ENCODE results near the gene MITF.
"Not testable (repeated sequence)": the region's sequence is repeated elsewhere in the genome, so short reads cannot be mapped to it uniquely, and the experiment has no call there.

MITF gene

DNA sequence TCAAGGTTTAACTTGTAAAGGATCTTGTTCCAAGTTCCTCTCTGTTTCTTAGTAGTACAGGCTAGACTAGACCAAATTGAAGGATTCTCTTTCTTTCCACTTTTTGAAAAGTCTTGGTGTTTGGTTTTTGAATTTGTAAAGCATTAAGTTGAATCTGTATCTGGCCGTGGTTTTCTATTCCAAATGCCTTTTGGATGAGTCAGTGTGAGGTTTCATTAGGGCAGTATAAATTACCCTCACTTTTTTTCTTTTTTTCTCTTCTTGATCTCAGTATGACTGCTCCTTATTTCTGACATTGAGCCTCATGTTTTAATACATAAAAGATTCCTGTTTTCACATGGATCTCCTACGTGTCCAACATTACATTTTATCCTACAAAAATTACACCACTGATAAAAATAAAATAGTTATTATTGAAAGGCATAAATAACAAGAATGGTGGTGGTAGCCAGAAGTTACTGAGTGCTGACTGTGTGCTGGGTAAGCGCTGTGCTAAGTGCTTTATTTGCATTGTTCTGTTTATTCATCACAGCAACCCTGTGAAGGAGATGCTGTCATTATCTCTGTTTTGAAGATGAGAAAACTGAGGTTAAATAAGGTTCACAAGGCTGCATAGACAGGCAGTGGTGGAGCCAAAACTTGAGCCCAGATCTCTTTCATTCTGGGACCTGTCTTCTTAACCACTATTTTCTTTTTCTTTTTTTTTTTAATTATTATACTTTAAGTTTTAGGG lies 48.3 kb downstream of the MITF start:
- DNase-seq (ENCODE audit: low read depth): peak; percentile 74

DNA sequence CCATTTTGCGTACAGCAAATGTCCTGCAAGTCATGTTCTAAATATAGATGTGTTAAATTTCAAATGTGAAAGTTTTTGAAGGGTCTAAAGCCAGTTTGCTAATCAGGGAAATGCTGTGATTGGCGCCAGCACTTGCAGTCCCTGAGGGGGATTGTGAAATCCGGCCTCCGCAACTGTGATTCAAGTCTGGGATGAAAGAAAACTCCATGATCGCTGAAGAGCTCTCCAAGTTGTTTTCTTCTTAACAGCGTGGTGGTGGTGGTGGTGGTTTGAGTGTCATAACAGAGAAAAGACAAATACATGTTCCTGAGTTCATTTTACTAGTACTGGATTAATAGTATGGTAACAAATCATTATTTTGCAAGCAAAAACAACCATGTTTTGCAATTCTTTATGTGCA lies 51.8 kb downstream of the MITF start:
- DNase-seq (ENCODE audit: low read depth): no peak

DNA sequence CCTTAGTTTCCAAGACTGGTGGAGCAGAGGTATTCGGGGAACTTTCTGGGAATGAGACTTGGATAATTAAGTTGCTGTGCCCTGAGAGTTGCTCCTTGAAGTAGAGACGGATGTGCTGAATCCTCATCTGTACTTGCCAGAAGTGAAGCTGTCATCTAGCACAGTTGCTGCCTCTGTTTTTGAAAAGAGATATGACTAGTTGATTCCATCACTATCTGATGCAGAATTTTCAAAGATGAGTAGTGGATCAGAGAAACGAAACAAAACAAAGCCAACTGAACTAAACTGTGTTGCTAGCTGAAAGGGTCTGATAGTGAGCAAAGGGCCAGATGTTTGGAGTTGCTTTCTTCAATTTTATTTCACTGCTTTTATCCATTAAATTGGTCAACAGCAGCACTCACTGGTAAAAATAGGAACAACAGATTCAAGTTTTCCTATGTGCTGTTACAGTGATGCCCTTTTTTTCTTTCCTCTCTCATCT lies 52.7 kb downstream of the MITF start:
- DNase-seq (ENCODE audit: low read depth): no peak

DNA sequence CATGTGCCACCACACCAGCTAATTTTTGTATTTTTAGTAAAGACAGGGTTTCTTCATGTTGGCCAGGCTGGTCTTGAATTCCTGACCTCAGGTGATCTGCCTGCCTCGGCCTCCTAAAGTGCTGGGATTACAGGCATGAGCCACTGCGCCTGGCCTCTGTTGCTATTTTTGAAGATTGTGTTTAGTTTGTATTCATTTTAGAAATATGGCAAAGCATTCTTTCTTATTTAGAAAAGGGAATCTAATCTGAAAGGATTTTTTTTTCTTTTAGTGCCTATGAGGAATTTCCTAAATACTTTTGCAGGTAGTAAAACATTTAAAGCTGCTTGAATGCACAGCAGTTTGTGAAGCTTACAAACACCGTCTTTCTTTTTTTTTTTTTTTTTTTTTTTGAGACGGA lies 56.9 kb downstream of the MITF start:
- DNase-seq (ENCODE audit: low read depth): not testable (repeated sequence)

DNA sequence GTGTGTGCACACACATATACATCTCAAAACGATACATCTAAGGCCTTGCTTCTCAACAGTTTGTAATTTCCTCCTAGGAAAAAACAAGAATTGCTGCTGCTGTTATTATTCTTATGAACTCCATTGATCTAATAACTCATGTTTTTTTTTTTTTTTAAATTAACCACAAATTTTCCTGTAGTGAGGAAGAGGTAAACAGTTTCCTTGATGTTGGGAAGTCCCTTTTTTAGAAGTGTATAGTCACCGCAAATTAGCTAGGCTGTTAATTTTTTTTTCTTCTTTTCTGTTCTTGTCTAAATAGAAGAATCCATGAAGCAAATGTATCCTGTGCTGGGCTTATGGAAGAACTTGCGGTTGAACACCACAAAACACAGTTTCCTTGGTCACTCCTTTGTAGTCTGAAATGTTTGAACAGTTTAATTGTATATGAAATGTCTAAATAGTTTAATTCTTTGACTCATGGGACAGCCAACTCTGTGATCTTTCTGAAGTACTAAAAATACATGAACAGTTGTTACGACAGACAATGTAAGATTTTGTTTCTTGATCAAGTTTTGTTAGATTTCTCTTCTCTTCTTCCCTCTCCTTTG lies 64.5 kb downstream of the MITF start:
- no peak for DNase-seq (ENCODE audit: low read depth)

DNA sequence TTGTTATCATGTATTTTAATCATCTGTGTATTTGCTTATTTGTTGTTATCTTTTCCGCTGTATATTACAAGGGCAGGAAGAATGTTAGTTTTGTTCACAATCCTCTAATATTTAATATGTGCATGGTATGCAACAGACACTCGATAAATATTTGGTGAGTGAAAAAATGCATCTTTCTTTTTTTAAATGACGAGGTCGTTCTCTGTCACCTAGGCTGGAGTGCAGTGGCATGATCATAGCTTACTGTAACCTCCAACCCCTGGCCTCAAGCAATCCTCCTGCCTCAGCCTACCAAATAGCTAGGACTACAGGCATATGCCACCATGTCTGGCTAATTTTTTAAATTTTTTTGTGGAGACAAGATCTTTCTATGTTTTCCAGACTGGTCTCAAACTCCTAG lies 66.2 kb downstream of the MITF start:
- DNase-seq (ENCODE audit: low read depth): no peak

DNA sequence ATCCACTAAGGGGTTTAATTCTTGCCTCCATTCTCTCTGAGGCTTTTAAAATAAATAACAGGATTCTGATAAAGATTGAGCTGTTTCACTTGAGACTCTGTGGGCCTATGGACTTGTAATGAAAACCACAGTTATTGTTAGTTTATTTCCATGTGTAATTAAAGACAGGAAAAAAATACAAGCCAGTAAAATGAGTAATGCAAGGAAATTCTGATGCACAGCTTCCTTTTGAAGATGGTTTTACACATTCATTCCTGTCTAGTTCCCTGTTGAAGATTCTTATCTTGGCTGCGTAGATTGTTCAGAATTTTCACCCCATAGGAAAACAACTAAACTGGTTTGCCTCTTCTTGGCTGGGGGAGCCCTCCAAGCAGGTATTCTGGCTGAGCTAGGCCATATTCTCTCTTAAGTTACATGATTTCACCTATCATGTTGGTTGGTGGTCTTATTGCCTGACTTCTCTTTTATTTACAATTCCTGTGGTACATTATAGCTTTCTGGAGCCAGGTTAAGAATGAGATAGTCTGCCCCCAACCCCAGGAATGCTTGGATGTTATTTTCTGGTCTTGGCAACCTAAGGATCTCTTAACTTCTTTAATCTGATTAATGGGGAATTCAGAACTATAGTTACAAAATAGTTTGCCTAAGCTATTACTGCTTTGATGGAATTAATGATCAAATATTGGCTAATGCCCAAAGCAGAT lies 67.6 kb downstream of the MITF start:
- no peak for DNase-seq (ENCODE audit: low read depth)

DNA sequence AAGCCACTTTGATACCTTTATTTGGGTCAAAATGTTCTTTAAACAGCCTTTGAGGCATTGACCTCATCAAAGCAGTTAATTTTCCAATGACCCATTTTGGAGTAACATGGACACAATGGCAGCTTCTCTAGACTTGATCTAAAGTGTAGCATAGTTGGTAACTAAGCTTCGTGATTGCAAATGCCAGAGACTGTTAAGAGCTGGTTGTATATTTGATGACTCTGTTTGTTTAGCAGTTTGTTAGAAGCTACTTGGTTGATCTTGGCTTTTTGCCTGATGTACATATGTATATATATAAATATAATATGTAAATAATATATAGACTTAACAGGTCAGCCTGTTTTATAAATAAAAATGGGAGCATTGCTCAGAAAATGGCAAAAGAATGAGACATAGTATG lies 68.4 kb downstream of the MITF start:
- no peak for DNase-seq (ENCODE audit: low read depth)

DNA sequence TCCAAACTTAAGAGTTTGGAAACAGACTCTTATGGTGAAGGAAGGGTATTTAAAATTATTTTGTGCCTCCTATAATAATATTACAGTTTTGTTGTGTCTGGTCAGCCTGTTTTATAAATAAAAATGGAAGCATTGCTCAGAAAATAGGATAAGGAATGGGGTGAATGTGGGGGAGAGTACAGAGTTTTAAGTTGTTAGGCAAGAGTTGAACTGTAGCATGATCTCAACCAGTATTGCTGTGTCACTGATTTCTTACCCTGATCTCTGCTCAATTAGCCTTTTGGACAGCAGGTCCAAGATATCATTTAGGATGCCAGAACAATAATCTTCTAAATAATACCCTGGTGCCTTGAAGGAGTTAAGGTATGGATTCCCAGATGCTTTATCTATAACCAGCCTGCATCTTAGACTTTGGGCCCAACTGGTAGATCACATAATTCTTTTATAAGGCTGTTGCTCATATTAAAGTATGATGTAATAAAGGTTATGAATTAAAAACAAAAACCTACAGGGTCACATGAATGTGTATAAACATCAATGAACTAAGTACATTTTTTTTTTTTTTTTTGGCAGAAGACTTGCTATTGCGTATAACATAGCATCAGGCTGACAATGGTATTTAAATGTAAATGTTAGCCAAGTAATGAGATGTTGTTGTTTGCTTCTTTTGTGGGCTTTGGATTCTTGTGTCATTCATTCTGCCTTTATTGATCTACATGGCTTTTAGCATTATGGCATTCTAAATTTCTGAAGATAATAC lies 70.0 kb downstream of the MITF start:
- DNase-seq (ENCODE audit: low read depth): no peak

DNA sequence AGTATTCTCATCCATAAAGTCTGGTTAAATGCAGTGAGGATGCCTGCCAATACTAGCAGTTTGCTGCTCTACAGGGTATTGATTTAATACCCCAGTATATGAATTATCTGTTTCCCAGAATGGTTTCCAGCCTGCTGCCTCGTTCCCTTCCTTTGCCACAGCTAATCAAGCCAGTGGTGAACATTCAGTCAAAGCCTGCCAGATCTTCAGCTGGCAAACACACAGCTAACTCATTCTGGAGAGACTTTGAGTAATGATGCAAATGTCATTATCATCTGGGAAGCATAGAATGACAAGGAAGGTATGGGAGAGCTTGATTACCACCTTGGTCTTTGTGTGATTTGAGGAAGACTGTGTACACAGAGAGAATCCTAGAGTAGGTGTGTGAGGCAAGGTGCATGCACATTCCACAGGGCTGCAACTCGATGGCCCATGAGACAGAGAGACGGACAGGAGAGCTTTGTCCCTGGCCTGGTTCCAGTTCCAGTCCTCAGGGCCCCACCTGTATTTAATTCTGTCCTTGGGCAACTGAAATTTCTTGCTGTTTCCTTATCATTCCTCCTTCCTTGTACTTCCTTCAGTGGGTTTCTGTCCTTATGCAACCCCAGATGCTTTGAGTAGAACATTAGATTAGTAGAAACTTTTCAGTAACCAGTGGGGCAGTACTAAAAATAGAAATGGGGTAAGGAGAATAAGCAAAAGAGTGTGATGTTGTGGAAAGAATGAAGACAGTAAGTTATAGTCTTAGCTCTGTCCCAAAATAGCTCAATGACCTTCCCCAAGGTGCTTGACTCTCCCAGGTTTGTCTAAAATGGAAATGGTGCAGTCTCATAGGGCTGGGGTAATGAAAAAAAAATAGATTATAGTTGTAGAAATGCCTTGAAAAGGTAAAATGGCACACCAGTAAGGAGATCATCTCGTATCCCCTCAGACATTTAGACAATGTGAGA lies 72.5 kb downstream of the MITF start:
- no peak for DNase-seq (ENCODE audit: low read depth)

DNA sequence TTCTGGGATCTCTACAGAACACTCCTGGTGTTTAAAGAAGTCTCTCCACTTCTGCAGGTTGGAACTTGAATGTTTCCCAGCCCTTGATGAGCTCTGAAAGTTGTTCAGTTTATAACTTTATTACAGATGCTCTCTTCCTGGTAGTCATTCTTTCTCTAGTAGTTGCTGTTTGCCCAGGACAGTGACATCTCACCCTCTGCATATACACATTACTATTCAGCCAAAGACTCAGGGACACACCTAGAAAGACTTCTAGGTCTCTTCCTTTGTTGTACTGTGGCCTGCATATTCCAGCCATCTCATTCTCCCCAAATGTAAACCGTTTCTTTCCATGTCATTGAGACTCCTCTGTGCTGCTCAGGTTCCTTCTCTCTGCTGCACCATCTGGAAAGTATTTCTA lies 76.7 kb downstream of the MITF start:
- no peak for DNase-seq (ENCODE audit: low read depth)

DNA sequence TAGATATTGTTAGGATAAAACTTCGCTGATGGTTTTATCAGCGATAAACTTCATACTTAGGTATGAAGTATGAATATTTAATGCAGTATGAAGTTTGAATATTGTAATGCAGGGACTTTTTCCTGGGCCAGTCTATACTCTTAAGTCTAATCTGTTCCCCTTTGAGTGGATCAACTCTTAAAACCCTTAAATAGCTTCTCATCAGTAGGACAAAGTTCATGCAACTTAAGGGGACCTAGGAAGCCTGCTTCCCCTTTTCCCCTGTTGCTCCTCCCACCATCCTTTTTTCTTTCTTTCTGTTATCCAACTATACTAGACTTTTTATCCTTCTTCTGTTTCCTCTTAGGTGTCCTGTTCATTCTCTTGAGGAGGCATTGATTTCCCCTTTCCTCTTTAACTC lies 78.7 kb downstream of the MITF start:
- no peak for DNase-seq (ENCODE audit: low read depth)

DNA sequence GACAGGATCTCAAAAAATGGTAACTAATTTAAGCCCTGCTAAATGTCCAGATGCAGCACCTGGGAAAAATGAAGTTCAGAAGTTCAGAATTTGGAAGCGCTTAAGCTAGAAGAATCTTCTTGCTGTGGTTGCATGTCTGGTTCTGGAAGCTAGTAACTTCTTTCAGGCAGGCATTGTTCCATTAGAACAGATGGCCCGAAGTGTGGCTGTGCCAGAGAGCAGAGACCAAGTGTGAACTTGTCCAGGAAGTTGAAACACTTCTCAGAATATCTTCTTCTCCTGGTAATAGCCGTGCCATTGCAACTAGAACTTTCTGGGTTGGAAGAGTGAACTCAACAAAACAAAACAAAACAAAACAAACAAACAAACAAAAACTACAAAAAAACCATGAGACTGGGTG lies 80.0 kb downstream of the MITF start:
- DNase-seq (ENCODE audit: low read depth): no peak

DNA sequence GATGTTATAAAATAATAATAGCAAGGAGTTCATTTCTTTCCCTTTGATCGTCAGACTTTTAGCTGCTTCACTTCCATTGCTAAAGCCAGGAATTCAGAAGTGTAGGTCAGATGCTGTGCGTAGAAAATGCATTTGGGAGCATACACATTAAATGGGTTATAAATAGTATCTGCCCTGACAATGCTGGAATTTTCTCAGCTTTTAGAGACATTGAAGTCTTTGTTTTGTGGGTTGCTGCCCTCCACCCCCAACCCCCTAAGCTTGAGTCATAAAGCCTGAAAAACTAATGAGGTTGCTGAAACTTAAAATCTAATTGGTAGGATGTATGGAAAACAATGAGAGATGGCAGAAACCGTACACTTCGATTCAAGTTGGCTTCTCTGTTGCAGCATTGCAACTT lies 81.9 kb downstream of the MITF start:
- no peak for DNase-seq (ENCODE audit: low read depth)

DNA sequence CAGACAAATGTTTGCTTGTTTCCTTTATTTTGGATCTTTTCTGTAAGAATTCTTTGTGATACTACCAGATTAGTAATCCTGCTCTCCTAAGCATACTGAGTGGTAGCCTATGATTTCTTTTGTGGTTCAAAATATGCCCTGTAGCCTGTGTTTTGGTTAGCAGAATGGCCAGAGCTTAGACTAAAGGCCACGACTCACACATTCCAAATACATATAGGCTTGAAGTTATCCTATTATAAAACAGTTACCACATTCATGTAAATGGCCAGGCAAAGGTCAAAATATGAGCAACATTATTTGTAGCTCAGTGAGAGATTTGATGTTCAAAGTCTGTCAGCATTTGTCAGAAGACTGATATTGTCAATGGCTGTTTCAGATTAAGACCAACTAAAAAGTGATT lies 84.5 kb downstream of the MITF start:
- DNase-seq (ENCODE audit: low read depth): no peak

DNA sequence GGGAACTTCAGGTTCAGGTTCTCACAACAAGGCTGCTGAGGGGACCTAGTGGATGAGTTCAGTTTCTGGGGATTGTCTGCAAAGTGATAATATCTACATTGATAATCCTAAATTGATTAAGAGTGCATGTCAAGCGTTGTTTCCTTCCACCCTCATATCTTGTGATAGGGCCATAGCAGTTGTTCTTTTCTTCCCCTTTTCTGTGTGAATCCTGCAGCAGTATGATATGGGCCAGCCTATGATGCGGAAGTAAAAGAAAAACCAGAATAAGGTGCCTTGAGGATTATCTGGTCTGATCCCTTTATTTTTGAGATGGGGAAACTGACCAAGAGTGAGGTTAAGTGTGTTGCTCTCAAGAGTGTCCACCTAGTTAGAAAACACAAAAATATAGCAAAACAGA lies 86.2 kb downstream of the MITF start:
- DNase-seq (ENCODE audit: low read depth): no peak

DNA sequence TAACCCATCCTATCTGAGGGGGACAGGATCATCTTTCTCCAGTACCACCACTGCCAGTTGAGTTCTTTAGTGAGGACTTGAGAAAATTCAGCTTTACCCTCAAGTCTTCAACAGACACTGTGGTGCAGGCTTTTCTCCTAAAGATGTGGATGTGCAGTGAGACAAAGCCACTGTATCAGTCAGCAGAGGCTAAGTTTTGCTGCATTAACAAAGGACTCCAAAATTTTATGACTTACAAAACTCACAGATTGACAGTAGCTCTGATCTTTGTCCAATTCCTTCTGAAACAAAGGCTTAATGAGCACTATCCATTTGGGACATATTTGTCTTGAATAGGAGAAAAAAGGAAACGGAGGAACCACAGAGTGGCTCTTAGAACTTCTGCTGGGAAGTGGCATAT lies 87.9 kb downstream of the MITF start:
- no peak for DNase-seq (ENCODE audit: low read depth)

DNA sequence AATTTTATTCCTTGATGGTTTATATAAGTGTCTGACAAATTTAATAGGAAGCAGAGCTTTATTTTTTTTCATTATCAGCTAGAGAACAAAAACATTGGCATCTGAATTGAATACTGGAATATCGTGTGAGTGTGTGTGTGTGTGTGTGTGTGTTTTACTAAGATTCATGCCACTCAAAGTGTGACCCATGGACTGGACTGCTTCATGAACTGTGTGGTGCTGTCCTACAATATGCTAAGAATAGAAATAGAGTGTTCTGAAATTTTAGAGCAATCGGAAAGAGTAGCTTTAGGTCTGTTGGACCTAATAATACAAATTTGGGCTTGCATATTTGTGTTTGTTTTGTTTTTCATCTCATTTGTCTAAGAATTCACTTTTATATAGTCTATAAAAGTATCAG lies 89.6 kb downstream of the MITF start:
- DNase-seq (ENCODE audit: low read depth): no peak

DNA sequence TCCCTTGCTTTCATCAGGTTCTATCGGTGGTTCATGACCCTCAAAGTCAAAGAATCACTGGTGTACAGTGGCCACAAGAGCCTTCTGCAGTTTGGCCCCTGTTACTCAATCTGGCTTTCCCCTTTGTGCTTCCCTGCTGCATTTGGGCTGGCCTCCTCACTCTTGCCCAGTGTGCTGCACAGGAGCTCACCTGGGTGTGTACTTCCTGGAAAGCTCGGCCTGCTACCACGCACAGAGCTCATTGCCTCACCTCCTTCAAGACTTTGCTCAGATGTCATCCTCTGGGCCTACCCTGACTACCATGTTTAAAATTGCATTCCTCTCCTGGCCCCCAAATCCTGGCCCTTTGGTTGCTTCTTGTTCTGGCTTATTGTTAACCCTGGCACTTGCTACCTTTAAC lies 90.9 kb downstream of the MITF start:
- no peak for DNase-seq (ENCODE audit: low read depth)

DNA sequence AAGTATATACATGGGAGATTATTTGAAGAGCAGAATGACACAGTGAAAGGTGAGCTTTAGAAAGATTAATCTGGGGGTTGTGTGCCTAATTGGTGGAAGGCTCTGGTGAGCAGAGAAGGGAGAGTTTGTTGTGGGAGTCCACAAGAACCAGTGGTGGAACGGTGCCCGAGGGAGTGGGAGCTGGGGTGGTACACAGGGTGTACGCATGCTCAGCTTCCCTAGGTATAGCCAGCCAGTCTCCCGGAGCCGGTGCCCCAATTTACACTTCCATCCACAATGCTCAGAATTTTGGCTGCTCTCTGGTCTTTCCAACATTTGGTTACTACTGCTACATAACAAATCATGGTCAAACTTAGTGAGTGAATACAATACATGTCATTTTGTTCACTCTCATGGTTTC lies 92.5 kb downstream of the MITF start:
- DNase-seq (ENCODE audit: low read depth): no peak

DNA sequence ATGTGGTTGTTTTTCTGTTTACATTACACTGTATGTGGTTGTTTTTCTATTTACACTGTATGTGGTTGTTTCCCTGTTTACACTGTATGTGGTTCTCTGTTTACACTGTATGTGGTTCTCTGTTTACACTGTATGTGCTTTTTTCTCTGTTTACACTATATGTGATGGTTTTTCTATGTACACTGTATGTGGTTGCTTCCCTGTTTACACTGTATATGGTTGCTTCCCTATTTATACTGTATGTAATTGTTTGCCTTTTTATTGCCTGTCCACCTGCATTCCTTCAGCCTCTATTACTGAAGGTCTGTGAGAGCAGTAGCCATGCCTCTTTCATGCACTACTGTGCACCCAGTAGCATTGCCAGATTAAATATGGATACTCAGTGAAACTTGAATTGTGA lies 94.3 kb downstream of the MITF start:
- no peak for DNase-seq (ENCODE audit: low read depth)

DNA sequence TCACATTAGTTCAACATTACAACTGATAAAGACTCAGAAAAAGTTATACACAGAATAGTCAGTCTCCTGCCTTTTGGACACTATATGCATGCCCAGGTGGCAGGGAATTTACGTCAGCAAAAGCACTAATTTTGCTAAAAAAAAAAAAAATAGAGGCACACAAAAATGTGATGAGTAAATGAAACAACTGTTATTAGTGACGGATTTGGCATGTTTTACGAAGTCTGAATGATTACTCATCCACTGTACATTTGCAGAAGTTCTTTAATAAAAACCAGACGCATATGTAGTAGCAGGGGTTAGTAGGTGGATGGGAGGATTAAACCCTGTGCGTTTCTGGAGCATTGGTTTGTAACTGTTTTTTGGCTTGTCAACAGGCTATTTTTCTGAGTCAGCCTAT lies 99.0 kb downstream of the MITF start:
- DNase-seq (ENCODE audit: low read depth): peak; percentile 59
